ENCODE results near the gene SETSIP. TPM values are rescaled to one million over a fixed set of nuclear protein-coding genes. Genes with fewer than 3 reads are reported as not detected.
A peak's percentile ranks its signal among the peaks of the same experiment; 100 is the strongest.

SETSIP gene
- total RNA-seq, 1 experiment from 2014 or later: not detected

DNA sequence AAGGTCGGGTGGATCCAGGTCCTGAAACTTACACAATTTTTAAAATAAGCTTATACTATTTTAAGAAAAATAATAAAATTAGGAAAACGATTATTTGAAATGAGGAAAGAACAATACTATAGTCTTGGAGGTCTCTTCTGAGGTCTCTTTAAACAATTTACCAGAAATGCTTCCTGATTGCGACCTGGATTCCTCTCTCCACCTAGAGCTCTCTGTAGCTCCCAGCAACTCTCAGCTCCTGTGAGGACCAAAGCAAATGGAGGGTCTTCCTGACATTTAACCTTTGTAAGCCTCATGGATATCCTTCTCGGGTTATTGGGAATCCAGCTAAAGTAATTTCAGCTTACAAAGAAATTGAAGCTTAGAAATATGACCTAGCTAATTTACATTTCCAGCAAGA lies 5.8 kb upstream of the SETSIP start:
- TF ChIP-seq CTCF (IDR thresholded peaks at IDR 0.05): no peak
- no peak for TF ChIP-seq TCF7L2 (IDR thresholded peaks at IDR 0.05; ENCODE audit: low read depth, low read length)
- no peak for TF ChIP-seq POLR2AphosphoS5 (IDR thresholded peaks at IDR 0.05; ENCODE audit: low read depth, low read length)
- TF ChIP-seq REST (IDR thresholded peaks at IDR 0.05; ENCODE audit: insufficient read depth in 1 of 2, low read depth in 2 of 2, low read length in 1 of 2): no peak
- TF ChIP-seq SIN3A (IDR thresholded peaks at IDR 0.05; ENCODE audit: borderline replicate concordance, insufficient read depth, low read depth, low read length): no peak
- Histone ChIP-seq H3K9me3 (ENCODE audit: control insufficient read depth, insufficient read depth, low read depth, low read length) (no peaks in the 10 kb centered on the region), H3K27me3 (ENCODE audit: control insufficient read depth, insufficient read depth, low read length) (no peaks in the 10 kb centered on the region), H3K36me3 (ENCODE audit: control insufficient read depth, insufficient read depth, low read length) (no peaks in the 10 kb centered on the region), H3K4me1 (ENCODE audit: control insufficient read depth, insufficient read depth, low read length) (no peaks in the 10 kb centered on the region), H3K27ac (ENCODE audit: low read length) (no peak overlapping the region), H3K4me3 (ENCODE audit: low read depth in 2 of 2, low read length in 2 of 2) (peak overlapping the region; percentile 71 to 82)
- ChIA-PET POLR2A (interaction anchor here (0.6 kb wide), 1 partner anchor 18 kb away, joined by 8 read pairs; no protein-coding TSS in a partner anchor), CTCF (no interaction called here)
- no peak for DNase-seq (ENCODE audit: low read depth, low spot score)
- BruUV-seq (replicated peaks): no TSS peak
- in situ Hi-C loops (cut with HindIII; ENCODE audit: low pct_unique_long_range_greater_than_20kb, low sequenced_read_pairs) (no loop called here), intact Hi-C loops (cut with micrococcal nuclease; ENCODE audit: unreplicated experiment) (no loop called here)
- ATAC-seq: no peak

DNA sequence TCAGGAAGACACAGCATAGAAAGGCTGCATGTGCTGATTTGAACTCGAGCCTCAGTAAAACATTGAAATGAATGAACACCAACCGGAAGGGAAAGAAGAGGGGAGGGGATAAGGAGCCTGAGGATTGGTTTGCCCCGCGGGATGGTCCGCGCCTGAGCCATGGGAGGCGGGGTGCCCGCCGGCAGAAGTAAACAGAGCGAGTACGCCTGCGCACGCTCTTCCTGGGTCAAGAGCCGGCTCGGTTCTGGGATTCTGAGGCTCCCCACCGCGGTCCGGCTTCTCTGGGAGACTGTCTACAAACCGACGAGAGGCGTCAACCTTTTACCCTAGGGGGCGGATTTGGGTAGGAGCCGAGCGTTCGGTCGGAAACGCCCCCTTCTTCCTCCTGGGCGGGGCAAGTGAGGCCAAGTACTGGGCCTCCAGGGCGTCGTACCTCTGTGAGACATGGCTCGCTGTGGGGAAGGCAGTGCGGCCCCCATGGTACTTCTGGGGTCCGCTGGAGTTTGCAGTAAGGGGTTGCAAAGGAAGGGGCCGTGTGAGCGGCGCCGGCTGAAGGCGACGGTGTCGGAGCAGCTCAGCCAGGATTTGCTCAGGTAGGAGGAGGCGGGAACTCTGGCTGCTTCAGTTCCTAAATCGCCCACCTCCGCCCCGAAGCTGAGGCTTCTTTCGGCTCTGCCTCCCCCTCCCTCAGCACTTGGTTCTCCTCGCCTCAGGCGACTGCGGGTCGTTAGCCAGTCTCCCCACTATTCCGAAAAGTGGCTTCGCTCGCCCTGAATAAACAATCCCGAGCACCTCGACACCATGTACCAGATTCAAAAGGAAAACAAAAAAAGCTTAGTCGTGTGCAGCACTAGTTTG lies 5.1 kb upstream of the SETSIP start, which contains the start of gene BTBD8:
Gene BTBD8 (plus strand): TSS at position 218 of the 858 bp plus-strand sequence. CDS start 227 bp downstream, at position 445.
- H3K36me3 ChIP-seq (ENCODE audit: control insufficient read depth, insufficient read depth, low read length): no peaks in the 10 kb centered on the region
- DNase-seq (ENCODE audit: low read depth, low spot score): no peak
- ChIA-PET POLR2A (interaction anchor here (0.6 kb wide), 1 partner anchor 19 kb away, joined by 8 read pairs; no protein-coding TSS in a partner anchor), CTCF (no interaction called here)
- H3K4me1 ChIP-seq (ENCODE audit: control insufficient read depth, insufficient read depth, low read length): no peaks in the 10 kb centered on the region
- no TSS peak for BruUV-seq (replicated peaks)
- peak; percentile 96 for ATAC-seq
- in situ Hi-C loops (cut with HindIII; ENCODE audit: low pct_unique_long_range_greater_than_20kb, low sequenced_read_pairs) (no loop called here), intact Hi-C loops (cut with micrococcal nuclease; ENCODE audit: unreplicated experiment) (no loop called here)
- H3K27ac ChIP-seq (ENCODE audit: low read length): peak within 1 kb of the TSS; percentile 39; the same call in 1 of the 2 replicates
- H3K4me3 ChIP-seq (ENCODE audit: low read depth in 2 of 2, low read length in 2 of 2): peak within 1 kb of the TSS; percentile 71 to 82
- H3K27me3 ChIP-seq (ENCODE audit: control insufficient read depth, insufficient read depth, low read length): no peaks in the 10 kb centered on the region
- TF ChIP-seq CTCF (IDR thresholded peaks at IDR 0.05) (no peak), SIN3A (IDR thresholded peaks at IDR 0.05; ENCODE audit: borderline replicate concordance, insufficient read depth, low read depth, low read length) (no peak), POLR2AphosphoS5 (IDR thresholded peaks at IDR 0.05; ENCODE audit: low read depth, low read length) (no peak), REST (IDR thresholded peaks at IDR 0.05; ENCODE audit: insufficient read depth in 1 of 2, low read depth in 2 of 2, low read length in 1 of 2) (no peak), TCF7L2 (IDR thresholded peaks at IDR 0.05; ENCODE audit: low read depth, low read length) (no peak)
- no peaks in the 10 kb centered on the region for H3K9me3 ChIP-seq (ENCODE audit: control insufficient read depth, insufficient read depth, low read depth, low read length)

Data from Panc1 (cell line).